Loucy (cell line): ENCODE data around the gene SLC2A4RG.

Experiments used
- H2AFZ ChIP-seq: fragments of 200-600 bp; sonication (generic); 2 replicates; pipeline ENCODE4 v1.6.0; 2016; ENCODE audit warnings: antibody characterized with exemption, mild to moderate bottlenecking, low read length, moderate library complexity
- H3F3A ChIP-seq: fragments of 200-600 bp; 2 replicates; pipeline ENCODE4 v1.6.0; 2016; ENCODE audit warnings: antibody characterized with exemption, low read depth, mild to moderate bottlenecking
- H3K27me3 ChIP-seq: fragments of 200-600 bp; sonication (generic); 2 replicates; pipeline ENCODE4 v1.6.1; 2014; ENCODE audit warnings: low read length, mild to moderate bottlenecking; ENCODE audit not compliant: insufficient read depth, poor library complexity, severe bottlenecking
- H3K36me3 ChIP-seq: fragments of 200-600 bp; sonication (generic); 2 replicates; pipeline ENCODE4 v1.6.1; 2016; ENCODE audit warnings: low read length; ENCODE audit not compliant: insufficient read depth
- H3K4me1 ChIP-seq: fragments of 200-600 bp; sonication (generic); 2 replicates; pipeline ENCODE4 v1.5.1; 2014; ENCODE audit warnings: low read length, mild to moderate bottlenecking; ENCODE audit not compliant: insufficient read depth, poor library complexity, severe bottlenecking
- H3K4me2 ChIP-seq: fragments of 200-600 bp; sonication (generic); 2 replicates; pipeline ENCODE4 v1.6.0; 2014; ENCODE audit warnings: antibody characterized with exemption, low read length, low read depth, mild to moderate bottlenecking; ENCODE audit not compliant: poor library complexity, severe bottlenecking
- H3K4me3 ChIP-seq: fragments of 200-600 bp; sonication (generic); 2 replicates; pipeline ENCODE4 v1.5.1; 2014; ENCODE audit warnings: low read length, mild to moderate bottlenecking, mixed read lengths; ENCODE audit not compliant: poor library complexity, severe bottlenecking
- H3K79me2 ChIP-seq: fragments of 200-600 bp; sonication (generic); 2 replicates; pipeline ENCODE4 v1.6.1; 2014; ENCODE audit warnings: low read length; ENCODE audit not compliant: insufficient read depth
- H3K9ac ChIP-seq: fragments of 200-600 bp; sonication (generic); 2 replicates; pipeline ENCODE4 v1.6.0; 2014; ENCODE audit warnings: mild to moderate bottlenecking, low read depth, low read length, moderate library complexity; ENCODE audit not compliant: poor library complexity, severe bottlenecking
- H3K9me2 ChIP-seq: fragments of 200-600 bp; sonication (generic); replicated peaks from 2 replicates; pipeline ENCODE4 v1.6.1; 2016; ENCODE audit warnings: low read depth, low read length, mixed read lengths
- H3K9me3 ChIP-seq: fragments of 200-600 bp; sonication (generic); 2 replicates; pipeline ENCODE4 v1.6.1; 2014; ENCODE audit warnings: mild to moderate bottlenecking, antibody characterized with exemption, low read length, low read depth; ENCODE audit not compliant: insufficient read depth
- H4K20me1 ChIP-seq: fragments of 200-600 bp; sonication (generic); 2 replicates; pipeline ENCODE4 v1.6.0; 2014; ENCODE audit warnings: antibody characterized with exemption, low read length, mild to moderate bottlenecking; ENCODE audit not compliant: insufficient read depth, poor library complexity, severe bottlenecking
- EZH2phosphoT487 ChIP-seq: fragments of 200-600 bp; IDR thresholded peaks from 2 replicates; pipeline ENCODE4 v1.6.1; 2018; ENCODE audit warnings: antibody characterized with exemption, mild to moderate bottlenecking, moderate library complexity, borderline replicate concordance
- TF ChIP-seq, protein P1 (sequence below): fragments of 200-600 bp; sonication (generic); conservative IDR thresholded peaks from 2 replicates; pipeline ENCODE4 v1.5.1; 2014; ENCODE audit warnings: mild to moderate bottlenecking, antibody characterized with exemption, low read length

The SLC2A4RG gene

DNA sequence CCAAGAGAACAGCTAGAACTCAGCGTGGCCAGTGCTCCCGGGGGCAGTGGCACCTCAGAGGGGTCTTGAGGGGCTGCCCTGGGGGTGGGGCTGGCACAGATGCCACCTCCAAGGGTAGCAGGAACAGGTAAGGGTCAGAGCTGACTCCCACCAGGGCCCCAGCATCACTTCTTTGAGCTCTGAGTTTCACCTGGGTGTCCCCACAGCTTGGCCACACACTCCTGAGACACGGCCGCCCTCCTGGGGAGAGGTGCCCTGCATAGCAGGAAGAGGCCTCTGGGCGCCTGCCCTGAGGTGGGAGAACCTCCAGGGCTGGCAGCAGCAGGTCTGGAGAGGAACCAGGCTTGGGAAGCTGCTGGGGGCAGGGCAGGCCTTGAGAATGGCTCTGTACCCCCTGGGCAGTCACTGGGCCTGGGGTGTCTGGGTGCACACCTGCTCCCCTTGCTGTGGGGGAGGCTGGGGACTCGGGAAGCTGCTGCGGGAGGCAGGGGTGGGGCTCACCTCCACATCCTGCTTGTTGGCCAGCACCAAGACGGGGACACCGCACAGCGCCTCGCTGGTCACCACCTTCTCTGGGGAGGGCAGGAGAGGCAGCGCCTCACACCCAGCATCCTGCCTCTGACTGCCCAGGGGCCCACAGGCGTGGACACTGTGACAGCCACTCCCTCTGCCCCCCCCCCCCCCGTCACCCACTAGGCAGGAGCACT, 38.1 kb upstream of the SLC2A4RG start:
- Histone ChIP-seq H3K79me2 (peaks cover 24% of the 10 kb centered on the region), H3K9me2 (no peaks in the 10 kb centered on the region), H3F3A (no peaks in the 10 kb centered on the region), H4K20me1 (peaks cover 12% of the 10 kb centered on the region), H3K4me1 (peaks cover 8% of the 10 kb centered on the region), H3K27me3 (no peaks in the 10 kb centered on the region), H3K4me2 (no peak overlapping the region), H3K36me3 (peaks cover 13% of the 10 kb centered on the region; the same call in 1 of the 2 replicates), H2AFZ (no peak overlapping the region), H3K9me3 (no peaks in the 10 kb centered on the region), H3K4me3 (no peak overlapping the region), H3K9ac (no peak overlapping the region)
- TF ChIP-seq, protein P1, sequence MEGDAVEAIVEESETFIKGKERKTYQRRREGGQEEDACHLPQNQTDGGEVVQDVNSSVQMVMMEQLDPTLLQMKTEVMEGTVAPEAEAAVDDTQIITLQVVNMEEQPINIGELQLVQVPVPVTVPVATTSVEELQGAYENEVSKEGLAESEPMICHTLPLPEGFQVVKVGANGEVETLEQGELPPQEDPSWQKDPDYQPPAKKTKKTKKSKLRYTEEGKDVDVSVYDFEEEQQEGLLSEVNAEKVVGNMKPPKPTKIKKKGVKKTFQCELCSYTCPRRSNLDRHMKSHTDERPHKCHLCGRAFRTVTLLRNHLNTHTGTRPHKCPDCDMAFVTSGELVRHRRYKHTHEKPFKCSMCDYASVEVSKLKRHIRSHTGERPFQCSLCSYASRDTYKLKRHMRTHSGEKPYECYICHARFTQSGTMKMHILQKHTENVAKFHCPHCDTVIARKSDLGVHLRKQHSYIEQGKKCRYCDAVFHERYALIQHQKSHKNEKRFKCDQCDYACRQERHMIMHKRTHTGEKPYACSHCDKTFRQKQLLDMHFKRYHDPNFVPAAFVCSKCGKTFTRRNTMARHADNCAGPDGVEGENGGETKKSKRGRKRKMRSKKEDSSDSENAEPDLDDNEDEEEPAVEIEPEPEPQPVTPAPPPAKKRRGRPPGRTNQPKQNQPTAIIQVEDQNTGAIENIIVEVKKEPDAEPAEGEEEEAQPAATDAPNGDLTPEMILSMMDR = no peak
- TF ChIP-seq EZH2phosphoT487 = no peak

DNA sequence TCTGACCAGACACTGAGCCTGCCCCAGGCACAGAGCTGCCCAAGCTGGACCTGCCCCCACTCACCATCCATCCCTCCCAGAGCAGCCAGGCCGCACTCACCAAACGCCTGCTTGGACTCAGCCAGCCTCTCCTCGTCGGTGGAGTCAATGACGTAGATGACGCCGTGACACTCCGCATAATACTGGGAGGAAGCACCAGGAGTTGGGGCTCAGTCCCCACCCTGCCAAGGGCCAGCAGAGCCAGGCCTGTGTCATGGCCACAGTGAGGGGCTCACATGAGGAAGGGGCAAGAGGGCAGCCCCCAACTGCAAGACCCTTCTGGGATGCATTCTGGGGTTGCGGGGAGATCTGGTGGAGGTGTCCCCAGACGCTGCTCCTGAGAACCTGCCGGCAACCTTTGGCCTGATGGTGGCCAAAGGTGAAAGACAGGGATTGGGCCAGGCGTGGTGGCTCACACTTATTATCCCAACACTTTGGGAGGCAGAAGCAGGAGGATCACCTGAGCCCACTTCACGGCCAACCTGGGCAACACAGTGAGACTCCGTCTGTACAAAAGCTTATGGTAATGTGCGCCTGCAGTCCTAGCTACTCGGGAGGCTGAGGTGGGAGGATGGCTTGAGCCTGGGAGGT, 37.4 kb upstream of the SLC2A4RG start:
- no peaks in the 10 kb centered on the region for H3F3A ChIP-seq
- H3K79me2 ChIP-seq = peaks cover 31% of the 10 kb centered on the region
- H3K4me2 ChIP-seq = no peak overlapping the region
- peaks cover 10% of the 10 kb centered on the region for H3K4me1 ChIP-seq
- TF ChIP-seq EZH2phosphoT487 = no peak
- TF ChIP-seq, protein P1 = no peak
- H3K9me3 ChIP-seq = no peaks in the 10 kb centered on the region
- no peak overlapping the region for H3K4me3 ChIP-seq
- H3K27me3 ChIP-seq = peaks cover under 1% of the 10 kb centered on the region
- H3K36me3 ChIP-seq = peaks cover 13% of the 10 kb centered on the region; the same call in 1 of the 2 replicates
- no peak overlapping the region for H3K9ac ChIP-seq
- H2AFZ ChIP-seq = no peak overlapping the region
- no peaks in the 10 kb centered on the region for H3K9me2 ChIP-seq
- peaks cover 18% of the 10 kb centered on the region for H4K20me1 ChIP-seq

DNA sequence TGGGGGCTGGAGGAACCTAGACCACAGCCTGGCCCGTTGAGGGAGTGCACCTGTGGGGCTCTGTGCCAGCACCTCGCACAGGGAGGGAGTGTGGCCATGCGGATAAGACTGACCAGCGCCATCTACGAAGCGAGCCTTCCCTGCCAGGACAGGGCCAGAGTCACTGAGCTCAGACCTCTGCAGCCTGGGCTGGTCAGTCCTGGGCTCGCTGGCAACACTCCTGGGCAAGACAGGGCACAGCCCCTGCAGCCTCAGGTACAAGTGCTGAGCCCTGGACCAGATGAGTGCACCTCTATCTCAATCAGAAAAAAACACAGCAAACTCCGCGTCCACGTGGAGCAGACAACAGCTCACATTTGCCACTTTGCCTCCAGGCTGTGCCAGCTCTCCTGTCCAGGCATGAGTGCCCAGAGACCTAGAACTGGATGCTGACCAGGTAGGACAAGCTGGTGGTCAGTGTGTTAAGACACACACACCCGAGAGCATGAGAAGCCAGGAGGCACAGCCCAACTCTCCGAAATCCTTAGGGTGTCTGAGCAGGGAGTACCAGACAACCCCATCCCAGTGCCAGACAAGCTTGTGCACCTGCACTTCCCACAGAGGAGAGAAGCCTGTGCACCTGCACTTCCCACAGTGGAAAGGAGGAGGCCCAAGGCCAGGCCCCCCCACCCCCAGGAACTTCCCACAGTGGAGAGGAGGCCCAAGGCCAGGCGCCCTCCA, 36.7 kb upstream of the SLC2A4RG start:
- Histone ChIP-seq H3F3A (no peaks in the 10 kb centered on the region), H3K27me3 (peaks cover 4% of the 10 kb centered on the region), H4K20me1 (peaks cover 23% of the 10 kb centered on the region), H3K4me3 (no peak overlapping the region), H3K9ac (no peak overlapping the region), H3K9me3 (no peaks in the 10 kb centered on the region), H3K9me2 (no peaks in the 10 kb centered on the region), H3K4me1 (peaks cover 10% of the 10 kb centered on the region), H3K79me2 (peaks cover 37% of the 10 kb centered on the region), H2AFZ (no peak overlapping the region), H3K36me3 (peaks cover 13% of the 10 kb centered on the region; the same call in 1 of the 2 replicates), H3K4me2 (no peak overlapping the region)
- TF ChIP-seq EZH2phosphoT487 = no peak
- TF ChIP-seq, protein P1 = no peak
